GM12874 (cell line): ENCODE measurements around the gene GABBR2.

Source experiments
- TF ChIP-seq, protein P1 (sequence below): IDR thresholded peaks from 2 replicates; pipeline ENCODE4 v1.5.1; 2011; ENCODE audit warnings: low read depth, mild to moderate bottlenecking, control low read depth, low read length, moderate library complexity; ENCODE audit not compliant: insufficient read depth

GABBR2 gene

DNA sequence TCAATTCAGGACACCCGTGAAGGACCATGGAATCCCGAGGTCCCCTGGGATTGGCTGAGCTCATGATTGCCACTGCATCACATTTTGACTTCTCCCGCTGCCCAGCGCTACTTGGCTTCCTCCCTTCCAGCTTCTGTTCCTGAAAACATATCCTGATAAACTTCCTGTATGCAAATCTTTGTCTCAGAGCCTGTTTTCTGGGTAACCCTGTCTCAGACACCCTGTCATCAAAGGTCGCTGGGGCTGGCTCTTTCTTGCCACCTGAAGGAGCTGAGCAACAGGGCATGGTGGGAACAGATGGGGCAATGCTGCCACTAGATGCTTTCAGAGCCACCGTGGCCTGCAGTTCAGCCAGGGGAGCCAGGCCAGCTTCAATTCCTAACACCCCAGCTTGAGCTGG lies 299.0 kb downstream of the GABBR2 start:
- TF ChIP-seq, protein P1, sequence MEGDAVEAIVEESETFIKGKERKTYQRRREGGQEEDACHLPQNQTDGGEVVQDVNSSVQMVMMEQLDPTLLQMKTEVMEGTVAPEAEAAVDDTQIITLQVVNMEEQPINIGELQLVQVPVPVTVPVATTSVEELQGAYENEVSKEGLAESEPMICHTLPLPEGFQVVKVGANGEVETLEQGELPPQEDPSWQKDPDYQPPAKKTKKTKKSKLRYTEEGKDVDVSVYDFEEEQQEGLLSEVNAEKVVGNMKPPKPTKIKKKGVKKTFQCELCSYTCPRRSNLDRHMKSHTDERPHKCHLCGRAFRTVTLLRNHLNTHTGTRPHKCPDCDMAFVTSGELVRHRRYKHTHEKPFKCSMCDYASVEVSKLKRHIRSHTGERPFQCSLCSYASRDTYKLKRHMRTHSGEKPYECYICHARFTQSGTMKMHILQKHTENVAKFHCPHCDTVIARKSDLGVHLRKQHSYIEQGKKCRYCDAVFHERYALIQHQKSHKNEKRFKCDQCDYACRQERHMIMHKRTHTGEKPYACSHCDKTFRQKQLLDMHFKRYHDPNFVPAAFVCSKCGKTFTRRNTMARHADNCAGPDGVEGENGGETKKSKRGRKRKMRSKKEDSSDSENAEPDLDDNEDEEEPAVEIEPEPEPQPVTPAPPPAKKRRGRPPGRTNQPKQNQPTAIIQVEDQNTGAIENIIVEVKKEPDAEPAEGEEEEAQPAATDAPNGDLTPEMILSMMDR: no peak

DNA sequence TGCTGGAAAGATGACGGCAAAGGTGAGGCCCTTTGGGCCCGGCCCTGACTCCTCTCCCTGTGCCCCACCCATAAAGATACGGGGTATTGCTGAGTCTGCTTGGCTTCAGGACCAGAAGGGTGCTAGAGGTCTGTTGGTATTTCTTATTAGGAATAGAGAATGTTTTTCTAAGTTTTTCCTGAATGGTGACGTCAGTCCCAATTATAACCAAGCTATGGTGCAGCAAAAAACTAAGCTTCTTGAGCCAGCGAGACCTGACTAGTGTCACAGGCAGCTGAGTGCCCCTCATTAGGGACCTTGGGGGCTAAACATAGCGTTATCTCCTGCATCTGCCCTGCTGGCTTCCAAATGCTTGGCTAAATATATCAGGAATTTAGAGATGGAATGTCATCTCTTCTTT lies 302.3 kb downstream of the GABBR2 start:
- TF ChIP-seq, protein P1: no peak

DNA sequence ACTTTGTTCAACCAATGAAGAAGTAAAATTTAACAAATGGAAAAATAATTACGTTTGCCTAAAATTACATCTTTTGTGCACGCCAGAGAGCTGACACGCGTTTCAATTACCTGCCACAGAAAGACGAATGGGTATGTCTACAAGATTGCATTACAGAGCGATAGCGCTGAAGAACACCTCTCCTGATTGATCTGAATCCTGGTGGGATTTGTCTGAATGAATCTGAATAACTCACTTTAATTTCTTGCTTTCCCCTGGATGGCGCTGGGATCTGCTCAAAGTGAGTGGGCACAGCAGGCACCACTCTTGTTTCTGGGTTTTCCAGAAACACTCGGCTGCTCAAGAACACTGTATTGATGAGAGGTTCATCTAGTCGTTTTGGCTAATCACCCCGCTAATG lies 304.5 kb downstream of the GABBR2 start:
- TF ChIP-seq, protein P1: no peak

DNA sequence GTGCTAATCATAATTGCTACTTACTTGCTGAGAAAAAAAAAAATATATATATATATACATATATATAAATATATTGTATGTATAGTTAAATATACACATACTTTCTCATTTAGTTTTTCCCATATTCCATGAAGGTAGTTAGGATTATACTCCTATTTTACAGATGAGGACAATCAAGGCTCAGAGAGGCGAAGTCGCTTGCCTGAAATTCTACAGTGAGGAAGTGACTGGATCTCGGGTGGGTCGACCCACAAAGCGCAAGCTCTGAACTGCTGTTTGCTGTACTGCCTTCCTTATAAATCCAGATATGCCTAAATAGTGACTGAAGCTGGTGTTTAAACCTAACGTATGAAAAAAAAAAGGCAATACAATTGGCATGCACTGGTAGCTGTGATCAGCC lies 305.0 kb downstream of the GABBR2 start:
- TF ChIP-seq, protein P1: no peak

DNA sequence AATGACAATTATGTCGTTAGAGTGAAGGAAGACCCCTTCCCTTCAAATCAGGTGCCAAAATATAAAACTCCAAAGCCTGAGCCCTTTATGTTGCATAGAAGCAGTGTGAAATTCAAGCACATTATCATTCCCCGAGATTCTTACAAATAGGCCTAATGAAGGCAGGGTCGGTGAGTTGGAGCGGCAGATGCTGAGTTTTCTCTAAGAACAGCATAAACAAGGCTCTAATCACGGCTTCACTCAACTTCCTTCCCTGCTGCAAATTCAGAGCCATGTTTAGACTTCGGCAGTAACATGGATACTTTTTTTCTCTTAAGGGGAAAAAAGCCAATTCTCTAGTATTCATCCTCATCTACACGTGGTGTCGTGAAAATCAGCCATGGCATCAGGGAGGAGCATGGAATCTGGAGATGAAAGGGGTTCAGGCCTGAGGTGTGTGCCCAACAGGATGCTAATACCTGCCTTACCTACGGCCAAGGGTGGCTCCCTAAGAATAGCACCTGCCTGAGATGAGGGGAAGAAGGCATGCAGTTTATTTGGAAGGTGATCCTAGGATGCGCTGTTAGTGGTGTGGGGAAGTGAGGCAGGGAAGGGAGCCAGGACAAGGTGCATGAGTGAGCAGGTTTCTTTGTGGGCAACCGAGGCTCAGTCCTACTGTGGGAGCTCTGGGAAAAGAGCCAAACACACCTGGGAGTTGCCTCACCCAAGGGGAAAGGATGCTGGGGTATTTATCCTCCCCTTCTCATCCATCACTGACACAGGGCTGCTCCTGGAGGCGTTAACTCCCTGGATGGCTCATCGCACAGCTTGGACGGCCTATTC lies 306.5 kb downstream of the GABBR2 start:
- TF ChIP-seq, protein P1: no peak

DNA sequence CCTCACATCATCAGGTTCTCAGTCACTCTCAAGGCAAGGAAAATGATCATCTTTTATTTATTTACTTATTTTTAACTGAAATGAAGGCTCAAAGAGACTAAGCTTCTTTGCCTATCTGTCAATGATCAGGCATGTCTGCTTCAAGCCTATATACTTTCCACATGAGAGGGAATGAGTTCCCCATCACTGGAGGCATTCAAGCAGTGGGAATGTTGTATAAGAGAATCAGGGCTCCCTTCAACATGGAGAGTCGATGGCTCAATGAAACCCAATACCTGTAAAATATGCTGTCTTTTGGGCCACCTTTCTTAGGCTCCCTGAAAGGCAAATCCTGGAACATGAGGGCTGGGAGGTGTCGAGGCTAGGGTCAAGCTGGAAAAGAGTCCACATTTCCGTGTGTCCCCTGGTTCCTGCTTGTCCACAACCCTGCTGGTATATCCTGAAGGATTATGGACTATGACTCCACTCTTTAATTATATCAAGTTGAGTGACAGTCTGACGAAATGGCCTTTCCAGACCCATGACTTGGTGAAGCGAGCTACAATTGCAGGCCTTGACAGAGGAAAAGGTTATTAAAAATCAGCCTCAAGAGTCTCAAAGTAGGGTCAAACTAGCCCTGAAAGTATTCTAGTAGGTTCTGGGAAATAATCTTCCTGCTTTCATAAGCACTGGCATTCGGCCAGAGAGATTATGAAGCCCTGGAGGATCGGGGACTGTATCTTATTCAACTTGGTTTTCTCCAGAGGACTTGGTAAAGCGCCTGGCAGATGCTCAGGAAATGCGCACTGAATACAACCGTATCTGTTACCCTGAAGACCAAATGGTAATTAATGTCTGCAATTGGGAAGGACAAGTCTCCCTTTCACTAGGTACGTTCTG lies 307.4 kb downstream of the GABBR2 start:
- TF ChIP-seq, protein P1: no peak

DNA sequence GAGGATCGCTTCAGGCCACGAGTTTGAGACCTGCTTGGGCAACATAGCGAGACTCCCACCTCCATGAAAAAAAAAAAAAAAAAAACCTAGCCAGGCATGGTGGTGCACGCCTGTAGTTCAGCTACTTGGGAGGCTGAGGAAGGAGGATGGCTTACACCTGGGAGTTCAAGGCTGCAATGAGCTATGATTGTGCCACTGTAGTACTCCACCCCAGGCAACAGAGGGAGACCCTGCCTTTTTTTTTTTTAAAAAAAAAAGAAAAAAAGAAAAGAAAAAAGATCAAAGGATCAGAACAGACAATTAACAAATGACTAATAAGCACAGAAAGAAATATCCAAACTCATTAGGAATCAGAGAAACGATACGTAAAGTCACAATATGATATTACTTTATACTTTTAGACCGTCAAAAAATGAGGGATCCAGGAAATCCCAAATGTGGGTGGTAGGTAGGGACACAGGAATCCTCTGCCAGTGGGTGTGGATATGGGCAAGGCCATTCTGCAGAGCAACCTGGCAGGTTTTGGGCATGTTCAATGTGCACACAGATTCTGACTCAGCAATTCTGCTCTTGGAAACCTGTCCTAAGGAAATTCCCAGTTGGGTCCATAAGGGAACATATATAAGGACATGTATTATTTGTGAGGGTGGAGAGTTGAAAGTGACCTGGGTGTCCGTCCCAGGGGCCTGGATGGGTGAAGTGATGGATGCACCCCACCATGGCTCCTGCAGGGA lies 308.6 kb downstream of the GABBR2 start:
- TF ChIP-seq, protein P1: no peak
